ENCODE data around the gene GAS6.
A peak's percentile ranks its signal among the peaks of the same experiment; 100 is the strongest.
"Not testable (repeated sequence)": the region's sequence is repeated elsewhere in the genome, so short reads cannot be mapped to it uniquely, and the experiment has no call there.

The GAS6 gene

GRCh38 chr13:113804703-113805430 lies 59.0 kb downstream of the GAS6 start:
- DNase-seq: no peak

DNA sequence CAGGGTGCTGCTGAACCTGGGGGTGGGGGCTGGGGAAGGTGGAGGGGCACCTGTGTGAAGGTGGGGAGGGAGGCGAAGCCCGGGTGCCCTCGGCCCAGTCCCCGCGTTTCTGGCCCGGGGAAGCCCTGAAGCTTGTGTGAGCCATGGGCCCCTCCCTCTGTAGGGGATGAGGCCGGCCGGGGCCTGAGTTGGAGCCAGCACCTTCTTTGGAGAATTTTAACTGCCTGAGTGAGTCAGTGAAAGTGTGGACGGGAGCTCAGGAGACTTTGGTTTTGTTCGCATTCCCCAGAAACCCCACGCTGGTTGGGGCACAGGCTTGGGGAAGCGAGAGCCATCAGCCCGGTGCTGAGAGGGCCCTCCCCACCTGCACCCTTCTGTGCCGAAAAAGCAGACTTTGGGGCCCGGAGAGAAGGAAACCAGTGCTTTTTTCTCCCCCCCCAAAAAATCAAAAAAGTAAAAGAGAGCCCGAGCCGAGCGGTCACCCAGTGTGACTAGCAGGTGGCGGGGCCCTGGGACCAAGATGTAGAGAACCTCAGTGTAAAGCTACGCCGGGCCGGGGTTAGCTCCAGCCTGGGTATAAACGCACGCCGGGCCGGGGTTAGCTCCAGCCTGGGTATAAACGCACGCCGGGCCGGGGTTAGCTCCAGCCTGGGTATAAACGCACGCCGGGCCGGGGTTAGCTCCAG lies 59.7 kb downstream of the GAS6 start:
- no peak for DNase-seq

DNA sequence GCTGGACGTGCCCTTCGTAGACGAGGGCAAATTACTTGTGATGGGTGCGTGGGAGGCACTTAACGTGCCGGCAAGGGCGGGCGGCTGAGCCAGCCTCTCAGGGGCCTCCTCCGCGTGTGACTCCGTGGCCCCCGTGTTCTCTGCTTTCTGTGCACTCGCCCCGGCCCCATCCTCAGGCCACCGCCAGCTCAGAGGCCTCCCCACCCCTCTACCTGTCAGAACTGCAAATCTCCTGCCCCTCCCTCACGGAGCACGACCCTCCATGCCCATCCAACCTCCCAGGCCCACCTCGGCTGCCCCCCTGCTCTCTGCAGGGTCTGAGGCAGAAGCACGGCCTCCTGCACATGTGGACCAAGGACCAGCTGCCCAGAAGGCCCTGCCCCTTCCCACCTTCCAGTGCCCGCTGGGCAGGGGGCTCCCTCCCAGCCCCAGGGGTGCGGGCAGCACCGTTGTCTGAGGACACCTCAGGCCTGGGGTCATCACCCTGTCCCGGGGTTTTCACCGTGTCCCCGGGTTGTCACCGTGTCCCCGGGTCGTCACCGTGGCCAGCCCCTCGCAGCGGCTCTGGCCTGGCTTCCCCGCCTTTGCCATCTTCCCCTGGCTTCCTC lies 60.4 kb downstream of the GAS6 start:
- no peak for DNase-seq

- no peak for DNase-seq
These were observed 61.1 kb downstream of the GAS6 start for GRCh38 chr13:113802761-113803160.

DNA sequence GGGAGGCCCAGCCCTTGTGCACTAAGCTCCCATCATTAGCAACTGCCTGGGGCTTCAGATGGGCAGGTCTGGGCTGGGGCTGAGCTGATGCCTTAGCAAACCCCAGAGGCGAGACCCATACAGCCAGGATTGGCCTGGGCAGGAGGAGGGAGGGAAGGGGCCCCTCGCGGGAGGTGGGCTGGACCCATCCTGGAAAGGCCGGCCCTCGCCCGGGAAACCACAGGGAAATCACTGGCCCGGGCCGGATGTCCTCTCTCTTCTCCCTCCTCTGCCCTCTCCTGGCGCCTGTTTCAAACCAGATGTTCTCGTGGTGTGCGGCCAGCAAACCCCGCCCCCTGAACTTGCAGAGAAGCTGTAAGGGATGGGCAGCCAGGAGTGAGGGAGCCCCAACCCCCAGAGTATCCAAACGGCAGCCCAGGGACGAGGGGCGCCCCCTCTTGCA lies 61.8 kb downstream of the GAS6 start:
- peak; percentile 78 for DNase-seq

DNA sequence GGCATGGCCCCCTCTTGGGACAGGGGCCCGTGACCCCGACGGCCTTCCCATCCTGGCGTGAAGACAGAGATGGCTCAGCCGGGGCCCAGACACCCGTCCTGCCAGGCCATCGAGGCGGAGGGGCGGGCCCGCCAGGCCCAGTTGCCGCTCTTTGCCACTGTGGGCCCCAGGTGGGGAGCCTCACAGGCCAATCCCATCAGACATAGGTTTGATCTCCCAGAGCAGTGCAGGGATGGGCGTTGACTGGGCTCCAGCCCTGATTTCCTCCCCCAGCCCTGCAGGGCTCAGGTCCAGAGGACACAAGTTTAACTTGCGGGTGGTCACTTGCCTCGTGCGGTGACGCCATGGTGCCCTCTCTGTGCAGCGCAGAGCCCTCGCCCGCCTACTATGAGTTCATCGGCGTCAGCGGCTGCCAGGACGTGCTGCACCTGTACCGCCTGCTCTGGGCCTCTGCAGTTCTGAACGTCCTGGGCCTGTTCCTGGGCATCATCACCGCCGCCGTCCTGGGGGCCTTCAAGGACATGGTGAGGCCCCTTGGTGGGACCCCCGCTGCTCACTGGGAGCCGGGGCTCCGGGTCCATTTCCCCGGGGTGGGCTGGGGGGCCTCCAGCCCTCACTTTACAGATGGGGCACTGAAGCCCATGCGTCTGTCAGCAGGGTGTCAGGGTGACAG lies 62.5 kb downstream of the GAS6 start:
- no peak for DNase-seq

DNA sequence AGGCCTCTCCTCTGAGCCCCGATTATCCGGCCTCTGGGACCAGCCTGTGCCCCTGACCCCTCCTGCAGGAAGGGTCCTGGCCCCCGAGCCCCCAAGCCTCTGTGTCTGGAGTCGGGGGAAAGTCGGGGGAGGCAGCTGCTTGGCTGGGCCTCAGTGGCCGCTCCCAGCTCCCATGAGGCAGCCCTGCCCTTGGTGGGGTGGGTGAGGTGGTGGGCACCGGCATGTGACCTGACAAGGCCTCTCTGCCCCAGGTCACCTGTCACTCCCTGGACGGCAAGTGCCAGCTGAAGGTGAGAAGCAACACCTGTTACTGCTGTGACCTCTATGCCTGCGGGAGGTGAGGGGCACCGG lies 63.3 kb downstream of the GAS6 start:
- no peak for DNase-seq

DNA sequence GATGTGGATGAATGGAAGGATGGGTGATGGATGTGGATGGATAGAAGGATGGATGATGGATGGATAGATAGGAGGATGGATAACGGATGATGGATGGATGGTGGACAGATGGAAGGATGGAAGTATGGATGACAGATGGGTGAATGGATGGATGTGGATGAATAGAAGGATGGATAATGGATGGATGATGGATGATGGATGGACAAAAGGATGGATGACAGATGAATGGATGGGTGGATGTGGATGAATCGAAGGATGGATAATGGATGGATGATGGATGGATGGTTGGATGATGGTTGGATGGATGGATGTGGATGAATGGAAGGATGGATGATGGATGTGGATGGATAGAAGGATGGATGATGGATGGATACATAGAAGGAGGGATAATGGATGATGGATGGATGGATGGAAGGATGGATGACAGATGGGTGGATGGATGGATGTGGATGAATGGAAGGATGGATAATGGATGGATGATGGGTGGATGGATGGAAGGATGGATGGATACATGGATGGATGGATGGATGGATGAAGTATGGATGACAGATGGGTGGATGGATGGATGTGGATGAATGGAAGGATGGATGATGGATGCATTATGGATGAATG lies 65.6 kb downstream of the GAS6 start:
- DNase-seq: no peak

DNA sequence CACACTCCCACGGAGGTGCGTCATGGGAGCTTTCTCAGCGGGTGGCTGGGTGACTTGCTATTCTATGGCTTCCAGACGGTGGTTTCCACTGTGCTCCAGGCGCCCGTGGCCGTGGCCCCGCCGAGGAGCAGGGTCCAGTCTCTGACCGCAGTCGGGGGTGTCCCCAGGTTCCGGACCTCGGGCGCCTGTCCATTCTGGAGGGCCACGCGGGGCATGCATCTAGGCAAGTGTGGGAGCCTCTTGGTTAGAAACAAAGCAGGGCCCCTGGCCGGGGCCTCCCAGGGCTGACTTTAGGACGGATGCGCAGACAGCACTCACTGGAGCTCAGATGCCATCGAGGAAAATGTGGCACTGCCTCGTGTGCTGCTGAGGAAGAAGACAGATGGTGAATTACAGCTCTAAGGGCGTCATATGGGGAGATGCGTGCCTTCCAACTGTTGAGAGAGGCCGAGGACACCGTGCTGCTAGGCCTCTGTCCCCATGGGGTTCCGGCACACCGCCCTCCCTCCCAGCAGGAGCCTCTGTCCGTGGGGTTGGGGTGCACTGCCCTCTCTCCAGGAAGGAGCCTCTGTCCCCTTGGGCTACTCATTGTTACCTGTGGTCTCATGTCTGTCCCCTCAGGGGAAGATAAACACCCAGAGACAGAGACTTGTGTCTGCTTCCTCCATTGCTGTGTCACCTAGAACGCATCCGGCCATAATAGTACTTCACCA lies 66.8 kb downstream of the GAS6 start:
- DNase-seq: no peak

DNA sequence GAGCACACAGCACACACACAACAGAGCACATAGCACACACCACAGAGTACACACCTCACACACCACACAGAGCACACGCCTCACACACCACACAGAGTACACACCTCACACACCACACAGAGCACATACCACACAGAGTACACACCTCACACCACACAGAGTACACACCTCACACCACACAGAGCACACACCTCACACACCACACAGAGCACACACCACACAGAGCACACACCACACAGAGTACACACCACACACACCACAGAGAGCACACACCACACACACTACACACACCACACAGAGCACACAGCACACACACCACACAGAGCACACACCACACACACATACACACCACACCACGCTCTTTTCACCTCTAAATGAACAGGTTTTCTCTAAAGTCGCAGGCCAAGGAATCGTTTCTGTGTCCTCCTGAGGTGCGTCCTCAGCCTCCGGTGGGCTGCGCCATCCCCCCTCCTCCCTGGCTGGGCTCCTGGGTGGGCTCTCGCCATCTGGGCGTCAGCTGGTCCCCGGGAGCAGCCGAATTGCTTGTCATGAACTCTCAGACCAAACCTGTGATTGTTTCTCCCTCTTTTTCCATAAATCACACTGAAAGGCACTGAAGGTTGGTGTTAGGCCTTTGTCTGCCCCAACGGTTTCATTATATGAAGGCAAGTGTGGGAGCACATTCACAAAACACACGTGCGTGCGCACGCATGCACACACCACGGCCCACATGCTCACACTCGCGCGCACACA lies 67.5 kb downstream of the GAS6 start:
- DNase-seq: peak; percentile 42

GRCh38 chr13:113795362-113795761 lies 68.5 kb downstream of the GAS6 start:
- DNase-seq: not testable (repeated sequence)

DNA sequence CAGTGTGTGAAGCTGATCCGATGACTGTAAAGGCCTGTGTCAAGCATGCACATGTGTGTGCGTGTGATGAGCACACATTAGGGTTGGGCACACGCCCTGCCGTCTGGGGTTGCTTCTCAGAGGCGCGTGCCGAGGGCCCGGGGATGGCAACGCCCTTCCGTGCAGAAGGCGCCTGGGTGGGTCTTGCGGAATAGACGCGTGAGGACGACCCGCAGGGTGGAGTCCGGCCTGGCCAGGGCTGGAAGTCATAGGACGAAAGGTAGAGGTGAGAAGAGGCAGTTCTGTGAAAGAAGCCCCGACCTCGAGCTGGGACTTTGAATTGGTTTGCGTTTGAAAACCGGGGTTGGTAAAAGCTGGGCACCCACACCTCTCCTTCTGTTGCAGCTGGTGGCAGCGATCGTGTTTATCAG lies 69.1 kb downstream of the GAS6 start:
- DNase-seq: no peak

DNA sequence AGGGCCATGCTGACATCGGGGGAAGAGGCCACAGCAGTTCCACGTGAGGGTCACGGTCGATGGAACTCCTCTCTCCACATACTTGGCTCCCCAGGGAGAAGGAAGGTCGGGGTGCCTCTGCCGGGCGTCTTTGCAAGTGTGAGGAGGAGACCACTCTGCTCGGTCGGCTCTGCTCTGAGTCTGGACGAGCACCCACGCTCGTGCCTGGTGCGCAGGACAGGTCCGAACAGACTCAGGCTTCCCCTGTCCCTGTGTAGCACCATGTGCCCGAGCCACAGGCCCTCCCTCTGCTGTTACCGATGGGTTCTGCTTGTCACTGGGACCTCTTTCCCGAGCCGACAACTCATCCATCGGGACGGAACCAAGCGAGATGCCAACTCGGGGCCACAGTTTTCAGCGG lies 69.8 kb downstream of the GAS6 start:
- no peak for DNase-seq

DNA sequence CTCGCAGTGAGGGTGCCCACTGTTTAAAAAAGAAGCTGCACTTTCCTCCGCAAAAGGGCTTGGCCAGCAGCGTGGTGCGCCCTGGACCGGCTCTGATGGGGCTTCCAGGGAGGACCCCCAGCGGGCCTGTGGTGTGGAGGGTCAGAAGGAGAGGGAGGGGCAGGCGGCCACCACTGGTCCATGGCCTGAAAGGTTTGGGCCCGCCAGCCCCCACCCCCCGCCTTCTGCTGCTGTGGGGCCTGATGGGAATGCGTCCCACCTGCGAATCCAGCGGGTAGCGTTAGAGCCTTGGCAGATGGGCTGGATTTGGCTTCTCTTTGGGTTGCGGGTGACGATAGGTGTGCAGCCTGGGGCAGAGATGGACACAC lies 70.2 kb downstream of the GAS6 start:
- no peak for DNase-seq

- DNase-seq: peak; percentile 48
These were observed 70.8 kb downstream of the GAS6 start for GRCh38 chr13:113792886-113793717.

DNA sequence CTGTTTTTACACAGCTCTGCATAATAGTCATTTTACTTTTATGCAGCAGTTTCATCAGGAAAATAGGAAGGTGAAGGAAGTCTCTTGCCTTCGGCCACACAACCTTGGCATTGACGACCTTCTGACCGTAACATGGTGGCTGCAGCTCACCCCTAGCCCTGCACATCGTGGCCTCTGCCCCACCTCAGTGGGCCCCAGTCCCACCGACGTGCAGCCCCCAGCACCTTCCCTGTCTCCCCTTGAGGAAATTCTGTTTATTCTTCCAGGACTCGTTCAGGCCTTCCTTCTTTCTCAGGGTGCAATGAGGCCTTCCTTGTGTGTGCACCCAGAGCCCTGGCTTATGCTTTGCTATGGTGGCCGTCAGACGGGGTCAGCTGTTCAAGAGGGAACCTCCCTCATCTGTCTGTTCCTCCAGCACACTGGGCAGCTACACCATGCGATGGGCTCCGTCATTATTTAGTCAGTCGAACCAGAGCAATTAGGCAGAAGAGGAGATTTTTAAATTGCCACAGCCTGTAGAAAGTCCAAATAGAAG lies 71.6 kb downstream of the GAS6 start:
- DNase-seq: no peak

- DNase-seq: no peak
These were observed 72.1 kb downstream of the GAS6 start for GRCh38 chr13:113791761-113792160.

GRCh38 chr13:113791226-113791625 lies 72.7 kb downstream of the GAS6 start:
- DNase-seq: no peak

GRCh38 chr13:113789931-113790330 lies 73.9 kb downstream of the GAS6 start:
- not testable (repeated sequence) for DNase-seq

GRCh38 chr13:113789167-113789566 lies 74.7 kb downstream of the GAS6 start:
- no peak for DNase-seq

Measured in eye (tissue), 1 donor.